Astrocyte (in vitro differentiated cells and primary cell): ENCODE data around the gene IL10RA.

Experiments
- CTCF ChIP-seq: IDR thresholded peaks from 2 replicates; pipeline ENCODE4 v1.5.1; 2011; ENCODE audit warnings: low read depth, mild to moderate bottlenecking, inconsistent platforms, low read length, moderate library complexity; ENCODE audit not compliant: insufficient read depth
- EZH2 ChIP-seq: IDR thresholded peaks from 2 replicates; pipeline ENCODE4 v1.6.1; 2012; ENCODE audit warnings: mild to moderate bottlenecking, low read length, inconsistent platforms; ENCODE audit not compliant: insufficient read depth

- TF ChIP-seq EZH2 (no peak), CTCF (no peak)
Measured at GRCh38 chr11:117980280-117980679, 5.9 kb upstream of the IL10RA start.
